CD4-positive, alpha-beta T cell (primary cell): ENCODE measurements around the gene TTC34. TPM values are rescaled to one million over a fixed set of nuclear protein-coding genes. Genes with fewer than 3 reads are reported as not detected.

Source experiments
- ATAC-seq: fragments of 200-7000 bp; cut with Tn5 transposase; one replicate; pipeline ENCODE4 v1.10.0; 2022; ENCODE audit warnings: mild to moderate bottlenecking; ENCODE audit not compliant: poor library complexity
- CTCF ChIA-PET: fragments of 350-600 bp; sonication (Branson Sonifier 250); formaldehyde crosslinking; loops from one replicate; lab custom pipeline; 2021; ENCODE audit warnings: antibody characterized with exemption, inconsistent platforms; lab: Charles Lee
- POLR2A ChIA-PET: fragments of 350-600 bp; sonication (Branson Sonifier 250); formaldehyde crosslinking; loops from one replicate; lab custom pipeline; 2021; ENCODE audit warnings: antibody characterized with exemption, inconsistent platforms; lab: Charles Lee
- DNase-seq, 14 experiments: peaks; one replicate each; pipeline ENCODE4 v3.0.0-alpha.2; 2013 to 2020; ENCODE audit warnings: mixed read lengths in 2 of 14
- H3K27ac ChIP-seq, 2 donors: one replicate each; pipeline versions ENCODE4 v1.5.1 to v1.7.0; 2013; ENCODE audit warnings: low read length in 2 of 2, low read depth in 1 of 2, mild to moderate bottlenecking in 1 of 2
- H3K27me3 ChIP-seq, 2 experiments: 1 replicate in 1 of 2; 2 replicates in 1 of 2; pipeline versions ENCODE4 v1.6.1 to v1.7.0; 2013; ENCODE audit warnings: low read length in 2 of 2, control low read depth in 1 of 2, mild to moderate bottlenecking in 1 of 2, moderate library complexity in 1 of 2; ENCODE audit not compliant: insufficient read depth in 2 of 2, control insufficient read depth in 1 of 2
- H3K36me3 ChIP-seq: one replicate; pipeline ENCODE4 v1.6.1; 2013; ENCODE audit warnings: low read length, control low read depth; ENCODE audit not compliant: insufficient read depth
- H3K4me1 ChIP-seq: one replicate; pipeline ENCODE4 v1.6.1; 2013; ENCODE audit warnings: low read length, control low read depth; ENCODE audit not compliant: insufficient read depth
- H3K4me3 ChIP-seq: one replicate; pipeline ENCODE4 v1.5.1; 2013; ENCODE audit warnings: mild to moderate bottlenecking, low read length, moderate library complexity
- H3K9me3 ChIP-seq, 2 experiments: 1 replicate in 1 of 2; 2 replicates in 1 of 2; pipeline versions ENCODE4 v1.6.1 to v1.7.0; 2013; ENCODE audit warnings: low read length in 2 of 2, mild to moderate bottlenecking in 2 of 2, control low read depth in 1 of 2, moderate library complexity in 1 of 2; ENCODE audit not compliant: control insufficient read depth in 1 of 2, insufficient read depth in 1 of 2
- H3K27ac Mint-ChIP-seq: one replicate; pipeline ENCODE4 v1.8.0; 2020; ENCODE audit warnings: mixed read lengths
- H3K27me3 Mint-ChIP-seq: one replicate; pipeline ENCODE4 v1.8.0; 2021; ENCODE audit warnings: mixed read lengths
- H3K36me3 Mint-ChIP-seq: one replicate; pipeline ENCODE4 v1.8.0; 2021; ENCODE audit warnings: low read depth, mixed read lengths
- H3K4me1 Mint-ChIP-seq: one replicate; pipeline ENCODE4 v1.8.0; 2021; ENCODE audit warnings: low read depth, mixed read lengths
- H3K4me3 Mint-ChIP-seq: one replicate; pipeline ENCODE4 v1.8.0; 2020; ENCODE audit warnings: mild to moderate bottlenecking, mixed read lengths
- H3K9me3 Mint-ChIP-seq: one replicate; pipeline ENCODE4 v1.8.0; 2020; ENCODE audit warnings: mixed read lengths
- intact Hi-C, 2 experiments: fragments of 100-400 bp; cut with DNase I in 1 of 2; cut with micrococcal nuclease in 1 of 2; formaldehyde crosslinking; loops; one replicate each; pipeline versions ENCODE4 v1.15.1 to v1.9.0; 2023 to 2025; cut with DNase I, micrococcal nuclease
- total RNA-seq, 174 experiments: library from RNA in 2 of 174; stranded (reverse) in 2 of 174; gene quantifications; one replicate each; pipeline ENCODE4 v1.2.3 and lab custom pipeline; 2021 to 2026
- TF ChIP-seq, protein P1 (sequence below): fragments of 200-600 bp; IDR thresholded peaks from one replicate; pipeline ENCODE4 v1.8.0; 2022; ENCODE audit warnings: antibody characterized with exemption, mild to moderate bottlenecking

TTC34 gene
- total RNA-seq, 2 experiments from 2014 or later: 1.3 TPM

DNA sequence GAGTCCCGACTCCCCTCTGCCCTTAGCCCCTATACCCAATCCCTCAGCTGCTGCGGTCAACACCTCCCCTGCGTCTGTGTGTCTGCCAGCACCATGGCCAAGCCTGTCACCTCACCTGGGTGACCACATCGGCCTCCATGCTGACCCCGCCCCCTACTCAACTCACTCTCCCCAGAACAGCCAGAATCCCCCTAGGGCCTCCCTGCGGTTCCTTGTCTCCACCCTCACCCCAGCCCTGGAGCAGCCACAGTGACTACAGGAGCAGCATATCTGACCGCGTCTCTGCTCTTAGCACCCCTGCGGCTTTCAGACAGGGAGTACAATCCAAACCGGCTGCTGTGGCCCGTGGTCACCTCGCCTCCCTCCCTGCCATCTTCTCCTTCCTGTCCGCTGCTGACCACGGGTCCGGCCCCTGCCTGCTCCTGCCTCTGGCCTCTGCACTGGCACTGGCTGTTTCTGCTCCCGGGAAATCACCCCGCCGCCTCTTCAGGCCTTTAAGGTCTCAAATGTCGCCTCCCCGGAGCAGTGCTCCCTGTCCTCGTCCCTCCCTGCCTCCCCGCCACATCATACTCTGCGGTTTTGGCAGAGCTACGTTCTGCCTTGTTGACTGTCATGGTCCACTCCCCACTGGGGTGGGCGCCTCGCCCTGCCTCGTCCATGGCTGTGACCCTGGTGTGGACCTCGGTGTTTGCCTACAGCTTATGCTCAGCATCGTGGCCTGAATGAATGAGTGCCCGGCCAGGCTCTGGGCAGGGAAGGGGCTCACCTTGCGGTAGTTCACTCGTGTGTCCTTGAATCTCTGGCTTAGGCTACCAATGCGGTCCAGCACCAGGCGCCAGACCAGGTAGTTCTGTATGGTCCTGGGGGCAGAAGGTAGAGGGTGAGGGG is 203.8 kb downstream of the TTC34 start:
- H3K4me1 ChIP-seq: peaks cover 6% of the 10 kb centered on the region
- Mint-ChIP-seq H3K36me3 (no peaks in the 10 kb centered on the region), H3K27me3 (no peaks in the 10 kb centered on the region), H3K4me1 (peaks cover 3% of the 10 kb centered on the region), H3K4me3 (peak overlapping the region; percentile 38), H3K9me3 (no peaks in the 10 kb centered on the region), H3K27ac (no peak overlapping the region)
- CTCF ChIA-PET: no interaction called here
- POLR2A ChIA-PET: no interaction called here
- no peak overlapping the region for H3K4me3 ChIP-seq
- DNase-seq (peak in 1 of 14 experiments; percentile 12), ATAC-seq (no peak)
- H3K27me3 ChIP-seq: no peaks in the 10 kb centered on the region
- TF ChIP-seq, protein P1, sequence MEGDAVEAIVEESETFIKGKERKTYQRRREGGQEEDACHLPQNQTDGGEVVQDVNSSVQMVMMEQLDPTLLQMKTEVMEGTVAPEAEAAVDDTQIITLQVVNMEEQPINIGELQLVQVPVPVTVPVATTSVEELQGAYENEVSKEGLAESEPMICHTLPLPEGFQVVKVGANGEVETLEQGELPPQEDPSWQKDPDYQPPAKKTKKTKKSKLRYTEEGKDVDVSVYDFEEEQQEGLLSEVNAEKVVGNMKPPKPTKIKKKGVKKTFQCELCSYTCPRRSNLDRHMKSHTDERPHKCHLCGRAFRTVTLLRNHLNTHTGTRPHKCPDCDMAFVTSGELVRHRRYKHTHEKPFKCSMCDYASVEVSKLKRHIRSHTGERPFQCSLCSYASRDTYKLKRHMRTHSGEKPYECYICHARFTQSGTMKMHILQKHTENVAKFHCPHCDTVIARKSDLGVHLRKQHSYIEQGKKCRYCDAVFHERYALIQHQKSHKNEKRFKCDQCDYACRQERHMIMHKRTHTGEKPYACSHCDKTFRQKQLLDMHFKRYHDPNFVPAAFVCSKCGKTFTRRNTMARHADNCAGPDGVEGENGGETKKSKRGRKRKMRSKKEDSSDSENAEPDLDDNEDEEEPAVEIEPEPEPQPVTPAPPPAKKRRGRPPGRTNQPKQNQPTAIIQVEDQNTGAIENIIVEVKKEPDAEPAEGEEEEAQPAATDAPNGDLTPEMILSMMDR: no peak
- intact Hi-C loops: no loop called here
- H3K9me3 ChIP-seq: no peaks in the 10 kb centered on the region
- H3K36me3 ChIP-seq: no peaks in the 10 kb centered on the region
- H3K27ac ChIP-seq: no peak overlapping the region

- Histone ChIP-seq H3K9me3 (no peaks in the 10 kb centered on the region), H3K4me1 (peaks cover 9% of the 10 kb centered on the region), H3K36me3 (no peaks in the 10 kb centered on the region), H3K27me3 (no peaks in the 10 kb centered on the region), H3K27ac (no peak overlapping the region), H3K4me3 (no peak overlapping the region)
- H3K4me1 Mint-ChIP-seq: peaks cover 5% of the 10 kb centered on the region
- POLR2A ChIA-PET: no interaction called here
- DNase-seq: no peak
- intact Hi-C loops: no loop called here
- ATAC-seq: no peak
- no peak overlapping the region for H3K4me3 Mint-ChIP-seq
- no peak overlapping the region for H3K27ac Mint-ChIP-seq
- TF ChIP-seq, protein P1: no peak
- H3K9me3 Mint-ChIP-seq: no peaks in the 10 kb centered on the region
- no peaks in the 10 kb centered on the region for H3K36me3 Mint-ChIP-seq
- H3K27me3 Mint-ChIP-seq: no peaks in the 10 kb centered on the region
- CTCF ChIA-PET: no interaction called here
These were observed 204.8 kb downstream of the TTC34 start for GRCh38 chr1:2596530-2597333.

GRCh38 chr1:2595812-2596529 is 205.5 kb downstream of the TTC34 start:
- no peak for ATAC-seq
- Histone ChIP-seq H3K36me3 (no peaks in the 10 kb centered on the region), H3K4me1 (peaks cover 11% of the 10 kb centered on the region), H3K27me3 (no peaks in the 10 kb centered on the region), H3K9me3 (no peaks in the 10 kb centered on the region), H3K4me3 (no peak overlapping the region), H3K27ac (no peak overlapping the region)
- intact Hi-C loops: no loop called here
- CTCF ChIA-PET: no interaction called here
- H3K4me1 Mint-ChIP-seq: peaks cover 5% of the 10 kb centered on the region
- H3K36me3 Mint-ChIP-seq: no peaks in the 10 kb centered on the region
- POLR2A ChIA-PET: no interaction called here
- no peak overlapping the region for H3K27ac Mint-ChIP-seq
- H3K27me3 Mint-ChIP-seq: no peaks in the 10 kb centered on the region
- TF ChIP-seq, protein P1: no peak
- peak in 2 of 14 experiments; percentile 14 to 30 for DNase-seq
- H3K9me3 Mint-ChIP-seq: no peaks in the 10 kb centered on the region
- H3K4me3 Mint-ChIP-seq: no peak overlapping the region
